22Rv1 (cell line): ENCODE results near the gene FAAP20.

Source experiments
- ZFX ChIP-seq: fragments of 450-650 bp; IDR thresholded peaks from 2 replicates; pipeline ENCODE4 v1.6.1; 2017; ENCODE audit warnings: antibody characterized with exemption, borderline replicate concordance
- TF ChIP-seq, protein P1 (sequence below): fragments of 450-650 bp; IDR thresholded peaks from 2 replicates; pipeline ENCODE4 v1.5.1; 2017; ENCODE audit warnings: mild to moderate bottlenecking

DNA sequence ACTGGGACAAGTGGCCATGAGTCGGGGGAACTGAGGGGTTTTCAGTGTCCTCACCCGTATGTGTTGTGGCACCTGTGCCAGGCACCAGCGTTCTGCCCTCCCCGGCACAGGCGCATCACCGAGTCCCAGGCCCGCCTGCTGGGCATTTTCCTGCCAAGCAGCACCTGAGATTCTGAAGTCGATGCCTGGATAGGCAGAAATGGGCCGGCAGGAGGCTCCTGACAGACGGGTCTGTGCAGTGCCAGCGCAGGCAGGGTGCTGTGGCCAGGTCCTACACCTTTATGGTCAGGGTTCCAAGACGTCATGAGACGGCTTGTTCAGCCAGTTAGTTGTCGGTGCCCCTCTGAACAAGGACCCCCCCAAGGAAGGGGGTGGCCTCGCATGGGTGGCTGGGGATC, 10.6 kb downstream of the FAAP20 start:
- TF ChIP-seq, protein P1, sequence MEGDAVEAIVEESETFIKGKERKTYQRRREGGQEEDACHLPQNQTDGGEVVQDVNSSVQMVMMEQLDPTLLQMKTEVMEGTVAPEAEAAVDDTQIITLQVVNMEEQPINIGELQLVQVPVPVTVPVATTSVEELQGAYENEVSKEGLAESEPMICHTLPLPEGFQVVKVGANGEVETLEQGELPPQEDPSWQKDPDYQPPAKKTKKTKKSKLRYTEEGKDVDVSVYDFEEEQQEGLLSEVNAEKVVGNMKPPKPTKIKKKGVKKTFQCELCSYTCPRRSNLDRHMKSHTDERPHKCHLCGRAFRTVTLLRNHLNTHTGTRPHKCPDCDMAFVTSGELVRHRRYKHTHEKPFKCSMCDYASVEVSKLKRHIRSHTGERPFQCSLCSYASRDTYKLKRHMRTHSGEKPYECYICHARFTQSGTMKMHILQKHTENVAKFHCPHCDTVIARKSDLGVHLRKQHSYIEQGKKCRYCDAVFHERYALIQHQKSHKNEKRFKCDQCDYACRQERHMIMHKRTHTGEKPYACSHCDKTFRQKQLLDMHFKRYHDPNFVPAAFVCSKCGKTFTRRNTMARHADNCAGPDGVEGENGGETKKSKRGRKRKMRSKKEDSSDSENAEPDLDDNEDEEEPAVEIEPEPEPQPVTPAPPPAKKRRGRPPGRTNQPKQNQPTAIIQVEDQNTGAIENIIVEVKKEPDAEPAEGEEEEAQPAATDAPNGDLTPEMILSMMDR, result no peak
- TF ChIP-seq ZFX, result no peak
